ENCODE measurements around the gene HABP4. TPM values are rescaled to one million over a fixed set of nuclear protein-coding genes. Genes with fewer than 3 reads are reported as not detected.

The HABP4 gene
- total and polyA plus RNA-seq, 4 donors = 1.1 to 4.0 (median 2.9) TPM

DNA sequence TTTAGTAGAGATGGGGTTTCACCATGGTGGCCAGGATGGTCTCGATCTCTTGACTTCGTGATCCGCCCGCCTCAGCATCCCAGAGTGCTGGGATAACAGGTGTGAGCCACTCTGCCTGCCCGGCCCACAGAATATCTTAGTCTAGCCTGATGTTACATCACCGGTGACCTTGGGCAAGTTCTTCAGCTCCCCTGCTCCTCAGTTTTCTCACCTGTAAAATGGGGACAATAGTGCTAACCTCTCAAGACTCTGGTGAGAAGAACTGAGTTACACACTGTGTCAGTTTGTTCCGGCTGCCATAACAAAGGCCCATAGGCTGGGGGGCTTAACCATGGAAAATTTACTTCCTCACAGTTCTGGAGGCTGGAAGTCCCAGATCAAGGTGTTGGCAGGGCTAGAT, 12.5 kb upstream of the HABP4 start:
- no peaks in the 10 kb centered on the region for H3K36me3 ChIP-seq (ENCODE audit: control insufficient read depth in 4 of 4, insufficient read depth in 3 of 4, low read depth in 1 of 4, low read length in 3 of 4)
- no peak overlapping the region for H3K9ac ChIP-seq (ENCODE audit: low read depth in 1 of 2, low read length in 2 of 2)
- no peak overlapping the region for H3K4me3 ChIP-seq (ENCODE audit: low read depth in 1 of 3, low read length in 3 of 3)
- no peak for DNase-seq (ENCODE audit: low spot score)
- no peak for TF ChIP-seq FOXA1 (IDR thresholded peaks at IDR 0.05)
- TF ChIP-seq TAF1 (conservative IDR thresholded peaks at IDR 0.05) = no peak
- no peaks in the 10 kb centered on the region for H3K4me1 ChIP-seq (ENCODE audit: control insufficient read depth in 4 of 4, insufficient read depth in 4 of 4, low read length in 3 of 4)
- H3K27ac ChIP-seq (ENCODE audit: low read depth in 1 of 2, low read length in 2 of 2) = no peak overlapping the region
- no peaks in the 10 kb centered on the region for H3K27me3 ChIP-seq (ENCODE audit: control insufficient read depth in 4 of 4, insufficient read depth in 4 of 4, low read length in 3 of 4)
- WGBS = 98% methylated on average over 7 of the region's 7 CpGs
- peaks cover 0 to 4% (median 2%) of the 10 kb centered on the region in 4 donors for H3K9me3 ChIP-seq (ENCODE audit: control insufficient read depth in 4 of 4, low read length in 3 of 4)

DNA sequence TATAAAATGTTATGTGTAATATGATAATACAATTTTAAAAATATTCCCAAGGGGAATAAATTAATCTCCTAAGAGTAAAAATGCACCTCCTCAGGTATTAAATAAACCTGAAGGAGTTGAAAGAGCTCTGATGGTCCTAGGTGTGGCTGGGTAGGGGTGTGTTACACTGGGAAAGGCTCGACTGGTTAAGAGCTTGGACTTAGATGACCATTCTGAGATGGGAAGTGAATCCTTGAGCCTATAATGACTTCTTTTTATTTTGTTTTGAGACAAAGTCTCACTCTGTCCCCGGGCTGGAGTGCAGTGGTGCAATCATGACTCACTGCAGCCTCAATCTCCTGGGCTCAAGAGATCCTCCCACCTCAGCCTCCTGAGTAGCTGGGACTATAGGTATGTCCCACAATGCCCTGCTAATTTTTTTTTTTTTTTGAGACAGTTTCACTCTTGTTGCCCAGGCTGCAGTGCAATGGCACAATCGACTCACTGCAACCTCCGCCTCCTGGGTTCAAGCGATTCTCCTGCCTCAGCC, 9.2 kb upstream of the HABP4 start:
- 93% methylated on average over 5 of the region's 5 CpGs for WGBS
- Histone ChIP-seq H3K9me3 (ENCODE audit: control insufficient read depth in 4 of 4, low read length in 3 of 4) (no peaks in the 10 kb centered on the region), H3K9ac (ENCODE audit: low read depth in 1 of 2, low read length in 2 of 2) (no peak overlapping the region), H3K27ac (ENCODE audit: low read depth in 1 of 2, low read length in 2 of 2) (no peak overlapping the region), H3K4me3 (ENCODE audit: low read depth in 1 of 3, low read length in 3 of 3) (no peak overlapping the region), H3K4me1 (ENCODE audit: control insufficient read depth in 4 of 4, insufficient read depth in 4 of 4, low read length in 3 of 4) (no peaks in the 10 kb centered on the region), H3K36me3 (ENCODE audit: control insufficient read depth in 4 of 4, insufficient read depth in 3 of 4, low read depth in 1 of 4, low read length in 3 of 4) (no peaks in the 10 kb centered on the region), H3K27me3 (ENCODE audit: control insufficient read depth in 4 of 4, insufficient read depth in 4 of 4, low read length in 3 of 4) (no peaks in the 10 kb centered on the region)
- no peak for TF ChIP-seq TAF1 (conservative IDR thresholded peaks at IDR 0.05)
- TF ChIP-seq FOXA2 (IDR thresholded peaks at IDR 0.05) = no peak
- TF ChIP-seq GABPA (IDR thresholded peaks at IDR 0.05 in 1 of 2, conservative IDR thresholded peaks at IDR 0.05 in 1 of 2) = no peak
- TF ChIP-seq HNF4A (conservative IDR thresholded peaks at IDR 0.05) = no peak
- no peak for TF ChIP-seq HNF4G (IDR thresholded peaks at IDR 0.05)
- TF ChIP-seq EGR1 (IDR thresholded peaks at IDR 0.05; ENCODE audit: low read depth in 2 of 2) = no peak
- no peak for TF ChIP-seq RXRA (IDR thresholded peaks at IDR 0.05)
- TF ChIP-seq, protein P1, sequence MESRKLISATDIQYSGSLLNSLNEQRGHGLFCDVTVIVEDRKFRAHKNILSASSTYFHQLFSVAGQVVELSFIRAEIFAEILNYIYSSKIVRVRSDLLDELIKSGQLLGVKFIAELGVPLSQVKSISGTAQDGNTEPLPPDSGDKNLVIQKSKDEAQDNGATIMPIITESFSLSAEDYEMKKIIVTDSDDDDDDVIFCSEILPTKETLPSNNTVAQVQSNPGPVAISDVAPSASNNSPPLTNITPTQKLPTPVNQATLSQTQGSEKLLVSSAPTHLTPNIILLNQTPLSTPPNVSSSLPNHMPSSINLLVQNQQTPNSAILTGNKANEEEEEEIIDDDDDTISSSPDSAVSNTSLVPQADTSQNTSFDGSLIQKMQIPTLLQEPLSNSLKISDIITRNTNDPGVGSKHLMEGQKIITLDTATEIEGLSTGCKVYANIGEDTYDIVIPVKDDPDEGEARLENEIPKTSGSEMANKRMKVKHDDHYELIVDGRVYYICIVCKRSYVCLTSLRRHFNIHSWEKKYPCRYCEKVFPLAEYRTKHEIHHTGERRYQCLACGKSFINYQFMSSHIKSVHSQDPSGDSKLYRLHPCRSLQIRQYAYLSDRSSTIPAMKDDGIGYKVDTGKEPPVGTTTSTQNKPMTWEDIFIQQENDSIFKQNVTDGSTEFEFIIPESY (IDR thresholded peaks at IDR 0.05) = no peak
- no peak for TF ChIP-seq NR2F2 (IDR thresholded peaks at IDR 0.05)
- TF ChIP-seq, protein P2, sequence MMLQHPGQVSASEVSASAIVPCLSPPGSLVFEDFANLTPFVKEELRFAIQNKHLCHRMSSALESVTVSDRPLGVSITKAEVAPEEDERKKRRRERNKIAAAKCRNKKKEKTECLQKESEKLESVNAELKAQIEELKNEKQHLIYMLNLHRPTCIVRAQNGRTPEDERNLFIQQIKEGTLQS (IDR thresholded peaks at IDR 0.05) = no peak
- no peak for TF ChIP-seq JUND (IDR thresholded peaks at IDR 0.05)
- no peak for TF ChIP-seq FOXA1 (IDR thresholded peaks at IDR 0.05)
- no peak for TF ChIP-seq YY1 (IDR thresholded peaks at IDR 0.05)
- no peak for DNase-seq (ENCODE audit: low spot score)

DNA sequence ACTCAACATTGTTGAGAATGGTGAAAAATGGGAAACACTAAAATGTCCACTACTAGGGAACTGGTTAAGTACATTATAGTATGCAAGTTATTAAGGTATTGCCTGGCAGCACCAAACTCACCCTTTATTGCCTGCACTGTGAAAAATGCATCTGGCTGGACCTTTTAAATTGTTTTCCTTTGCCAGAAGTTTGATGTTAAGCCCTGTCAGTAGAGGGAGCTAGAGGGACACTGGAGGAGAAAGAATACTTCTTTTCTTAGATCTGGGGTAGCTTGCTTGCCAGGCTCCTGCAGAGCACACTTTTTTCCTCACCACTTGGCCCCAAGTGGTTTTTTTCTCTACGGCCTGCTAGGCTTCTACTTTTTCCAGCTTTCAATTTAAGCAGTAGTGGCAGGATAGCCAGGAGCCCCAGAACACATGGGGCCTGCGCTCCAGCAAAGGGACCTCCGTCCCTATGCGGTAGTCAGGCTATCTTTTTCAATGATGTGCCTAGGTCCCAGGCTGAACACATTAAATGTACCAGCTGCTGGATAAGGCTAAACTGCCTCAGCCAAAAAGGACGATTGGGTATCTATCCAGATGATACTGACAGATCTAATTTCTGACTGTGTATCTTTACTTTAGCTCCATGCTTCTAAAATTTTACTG, 8.0 kb upstream of the HABP4 start:
- Histone ChIP-seq H3K36me3 (ENCODE audit: control insufficient read depth in 4 of 4, insufficient read depth in 3 of 4, low read depth in 1 of 4, low read length in 3 of 4) (no peaks in the 10 kb centered on the region), H3K27me3 (ENCODE audit: control insufficient read depth in 4 of 4, insufficient read depth in 4 of 4, low read length in 3 of 4) (no peaks in the 10 kb centered on the region), H3K4me1 (ENCODE audit: control insufficient read depth in 4 of 4, insufficient read depth in 4 of 4, low read length in 3 of 4) (no peaks in the 10 kb centered on the region), H3K4me3 (ENCODE audit: low read depth in 1 of 3, low read length in 3 of 3) (no peak overlapping the region), H3K9me3 (ENCODE audit: control insufficient read depth in 4 of 4, low read length in 3 of 4) (no peaks in the 10 kb centered on the region), H3K27ac (ENCODE audit: low read depth in 1 of 2, low read length in 2 of 2) (no peak overlapping the region), H3K9ac (ENCODE audit: low read depth in 1 of 2, low read length in 2 of 2) (no peak overlapping the region)
- WGBS = 84% methylated on average over 5 of the region's 5 CpGs
- TF ChIP-seq HNF4A (conservative IDR thresholded peaks at IDR 0.05) = peak in 1 of 2 donors; percentile 21
- peak; percentile 87 to 91 for TF ChIP-seq RAD21 (IDR thresholded peaks at IDR 0.05)
- no peak for TF ChIP-seq NR2F2 (IDR thresholded peaks at IDR 0.05)
- TF ChIP-seq, protein P3, sequence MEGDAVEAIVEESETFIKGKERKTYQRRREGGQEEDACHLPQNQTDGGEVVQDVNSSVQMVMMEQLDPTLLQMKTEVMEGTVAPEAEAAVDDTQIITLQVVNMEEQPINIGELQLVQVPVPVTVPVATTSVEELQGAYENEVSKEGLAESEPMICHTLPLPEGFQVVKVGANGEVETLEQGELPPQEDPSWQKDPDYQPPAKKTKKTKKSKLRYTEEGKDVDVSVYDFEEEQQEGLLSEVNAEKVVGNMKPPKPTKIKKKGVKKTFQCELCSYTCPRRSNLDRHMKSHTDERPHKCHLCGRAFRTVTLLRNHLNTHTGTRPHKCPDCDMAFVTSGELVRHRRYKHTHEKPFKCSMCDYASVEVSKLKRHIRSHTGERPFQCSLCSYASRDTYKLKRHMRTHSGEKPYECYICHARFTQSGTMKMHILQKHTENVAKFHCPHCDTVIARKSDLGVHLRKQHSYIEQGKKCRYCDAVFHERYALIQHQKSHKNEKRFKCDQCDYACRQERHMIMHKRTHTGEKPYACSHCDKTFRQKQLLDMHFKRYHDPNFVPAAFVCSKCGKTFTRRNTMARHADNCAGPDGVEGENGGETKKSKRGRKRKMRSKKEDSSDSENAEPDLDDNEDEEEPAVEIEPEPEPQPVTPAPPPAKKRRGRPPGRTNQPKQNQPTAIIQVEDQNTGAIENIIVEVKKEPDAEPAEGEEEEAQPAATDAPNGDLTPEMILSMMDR (IDR thresholded peaks at IDR 0.05; ENCODE audit: low read depth, low read length, missing input control) = peak; percentile 72
- DNase-seq (ENCODE audit: low spot score) = no peak

Data from liver (tissue), 9 donors.